ENCODE measurements around the gene NF1. TPM values are rescaled to one million over a fixed set of nuclear protein-coding genes. Genes with fewer than 3 reads are reported as not detected.

NF1 gene
- polyA plus RNA-seq, 3 donors: 1.2 to 7.4 (median 2.1) TPM

- Histone ChIP-seq H3K9ac (ENCODE audit: insufficient read depth, low read length, poor library complexity, severe bottlenecking) (no peak overlapping the region), H3K4me1 (ENCODE audit: control insufficient read depth in 1 of 2, insufficient read depth in 2 of 2, low read length in 2 of 2) (no peaks in the 10 kb centered on the region), H3K9me3 (replicated peaks in 1 of 2; ENCODE audit: control insufficient read depth in 1 of 2, insufficient read depth in 1 of 2, low read length in 2 of 2) (no peaks in the 10 kb centered on the region), H3K27ac (ENCODE audit: low read depth in 1 of 2, low read length in 2 of 2) (no peak overlapping the region), H3K4me3 (replicated peaks in 1 of 3; ENCODE audit: low read depth in 2 of 3, low read length in 3 of 3) (no peak overlapping the region), H3K4me2 (replicated peaks; ENCODE audit: extremely low read depth, low read length, poor library complexity, severe bottlenecking) (no peak overlapping the region), H3K79me2 (ENCODE audit: insufficient read depth, low read length) (no peaks in the 10 kb centered on the region), H2AFZ (ENCODE audit: insufficient read depth, low read depth, low read length, poor library complexity, severe bottlenecking) (no peak overlapping the region), H4K20me1 (ENCODE audit: insufficient read depth, low read length) (no peaks in the 10 kb centered on the region), H3K27me3 (ENCODE audit: control insufficient read depth in 2 of 2, insufficient read depth in 2 of 2, low read length in 2 of 2) (no peaks in the 10 kb centered on the region), H3K36me3 (replicated peaks in 1 of 2; ENCODE audit: control insufficient read depth in 1 of 2, insufficient read depth in 2 of 2, low read length in 2 of 2) (peaks cover 3 to 39% of the 10 kb centered on the region in 2 donors)
- DNase-seq: no peak
- Mint-ChIP-seq H3K4me1 (peaks cover 5% of the 10 kb centered on the region), H3K4me3 (no peak overlapping the region), H3K27me3 (ENCODE audit: low read depth in 3 of 3) (no peaks in the 10 kb centered on the region), H3K27ac (no peak overlapping the region), H3K9me3 (peaks cover 0 to 1% (median 0%) of the 10 kb centered on the region in 7 donors), H3K36me3 (peaks cover 32 to 41% of the 10 kb centered on the region in 2 donors)
- TF ChIP-seq CTCF (IDR thresholded peaks at IDR 0.05): no peak
- intact Hi-C loops (cut with micrococcal nuclease): loop anchor here in 1 of 2 donors (10.0 kb wide), 1 partner anchor 69 kb away; the partner anchor contains the start of gene OMG
- WGBS (ENCODE audit: insufficient coverage): 100% methylated on average over 3 of the region's 6 CpGs
Measured at GRCh38 chr17:31364012-31364411, 269.2 kb downstream of the NF1 start.

GRCh38 chr17:31366088-31366487, 271.3 kb downstream of the NF1 start:
- Histone ChIP-seq H3K4me1 (ENCODE audit: control insufficient read depth in 1 of 2, insufficient read depth in 2 of 2, low read length in 2 of 2) (no peaks in the 10 kb centered on the region), H4K20me1 (ENCODE audit: insufficient read depth, low read length) (no peaks in the 10 kb centered on the region), H3K4me3 (replicated peaks in 1 of 3; ENCODE audit: low read depth in 2 of 3, low read length in 3 of 3) (no peak overlapping the region), H3K36me3 (replicated peaks in 1 of 2; ENCODE audit: control insufficient read depth in 1 of 2, insufficient read depth in 2 of 2, low read length in 2 of 2) (peaks cover 2 to 27% of the 10 kb centered on the region in 2 donors), H2AFZ (ENCODE audit: insufficient read depth, low read depth, low read length, poor library complexity, severe bottlenecking) (no peak overlapping the region), H3K4me2 (replicated peaks; ENCODE audit: extremely low read depth, low read length, poor library complexity, severe bottlenecking) (no peak overlapping the region), H3K9me3 (replicated peaks in 1 of 2; ENCODE audit: control insufficient read depth in 1 of 2, insufficient read depth in 1 of 2, low read length in 2 of 2) (no peaks in the 10 kb centered on the region), H3K79me2 (ENCODE audit: insufficient read depth, low read length) (no peaks in the 10 kb centered on the region), H3K27me3 (ENCODE audit: control insufficient read depth in 2 of 2, insufficient read depth in 2 of 2, low read length in 2 of 2) (no peaks in the 10 kb centered on the region), H3K9ac (ENCODE audit: insufficient read depth, low read length, poor library complexity, severe bottlenecking) (no peak overlapping the region), H3K27ac (ENCODE audit: low read depth in 1 of 2, low read length in 2 of 2) (no peak overlapping the region)
- Mint-ChIP-seq H3K9me3 (peaks cover 0 to 1% (median 0%) of the 10 kb centered on the region in 7 donors), H3K27ac (no peak overlapping the region), H3K4me1 (peaks cover 6% of the 10 kb centered on the region), H3K36me3 (peaks cover 21 to 28% of the 10 kb centered on the region in 2 donors), H3K4me3 (no peak overlapping the region), H3K27me3 (ENCODE audit: low read depth in 3 of 3) (no peaks in the 10 kb centered on the region)
- no peak for TF ChIP-seq CTCF (IDR thresholded peaks at IDR 0.05)
- intact Hi-C loops (cut with micrococcal nuclease): loop anchor here in 1 of 2 donors (10.0 kb wide), 1 partner anchor 71 kb away; the partner anchor contains the start of gene OMG
- no CpG with 5 or more reads among the region's 4 CpGs for whole genome bisulfite sequencing (ENCODE audit: insufficient coverage)
- no peak for DNase-seq
